Natural killer cell (primary cell): ENCODE results near the gene PAQR5. TPM values are rescaled to one million over a fixed set of nuclear protein-coding genes. Genes with fewer than 3 reads are reported as not detected.

Source experiments
- ATAC-seq, 3 donors: fragments of 150-1000 bp in 2 of 3; fragments of 200-7000 bp in 1 of 3; cut with Tn5 transposase; 1 replicate in 1 of 3; 2 replicates in 2 of 3; pipeline ENCODE4 v1.10.0; 2021; ENCODE audit warnings: mild to moderate bottlenecking in 2 of 3, moderate library complexity in 2 of 3
- DNase-seq, 2 donors: peaks; one replicate each; pipeline versions ENCODE4 v3.0.0 to v3.0.0-alpha.2; 2013 to 2021; ENCODE audit warnings: mixed read lengths in 1 of 2
- H3K27ac ChIP-seq: one replicate; pipeline ENCODE4 v1.5.1; 2013; ENCODE audit warnings: mild to moderate bottlenecking, low read length
- H3K27me3 ChIP-seq: one replicate; pipeline ENCODE4 v1.6.1; 2013; ENCODE audit warnings: low read length; ENCODE audit not compliant: control insufficient read depth, insufficient read depth
- H3K36me3 ChIP-seq: one replicate; pipeline ENCODE4 v1.6.1; 2013; ENCODE audit warnings: low read length; ENCODE audit not compliant: control insufficient read depth, insufficient read depth
- H3K4me1 ChIP-seq: one replicate; pipeline ENCODE4 v1.6.1; 2013; ENCODE audit warnings: low read length; ENCODE audit not compliant: control insufficient read depth, insufficient read depth
- H3K4me3 ChIP-seq: one replicate; pipeline ENCODE4 v1.5.1; 2013; ENCODE audit warnings: low read length
- H3K9me3 ChIP-seq: one replicate; pipeline ENCODE4 v1.6.1; 2013; ENCODE audit warnings: low read length; ENCODE audit not compliant: control insufficient read depth, insufficient read depth
- H3K27ac Mint-ChIP-seq, 2 donors: one replicate each; pipeline ENCODE4 v1.8.0; 2022; ENCODE audit warnings: mild to moderate bottlenecking in 2 of 2, mixed read lengths in 2 of 2, moderate library complexity in 1 of 2
- H3K27me3 Mint-ChIP-seq, 2 donors: one replicate each; pipeline ENCODE4 v1.8.0; 2022; ENCODE audit warnings: low read depth in 2 of 2, mixed read lengths in 2 of 2
- H3K36me3 Mint-ChIP-seq: one replicate; pipeline ENCODE4 v1.8.0; 2022; ENCODE audit warnings: mixed read lengths
- H3K4me1 Mint-ChIP-seq, 2 donors: one replicate each; pipeline ENCODE4 v1.8.0; 2022; ENCODE audit warnings: mixed read lengths in 2 of 2
- H3K4me3 Mint-ChIP-seq: one replicate; pipeline ENCODE4 v1.8.0; 2022; ENCODE audit warnings: mild to moderate bottlenecking, moderate library complexity, mixed read lengths
- H3K9me3 Mint-ChIP-seq, 2 donors: one replicate each; pipeline ENCODE4 v1.8.0; 2022; ENCODE audit warnings: mixed read lengths in 2 of 2
- WGBS: methylation state at CpG from one replicate; pipeline ENCODE4 v1.1.7; 2013; ENCODE audit warnings: missing lambda C conversion rate; ENCODE audit not compliant: insufficient coverage; 5-methylcytosine and 5-hydroxymethylcytosine counted together
- intact Hi-C: fragments of 100-400 bp; cut with micrococcal nuclease; formaldehyde crosslinking; loops from one replicate; pipeline ENCODE4 v1.14.2; 2022
- total RNA-seq, 4 donors: library from RNA; stranded (reverse); fragments of 120-200 nt in 1 of 4; gene quantifications; one replicate each; pipeline versions ENCODE4 v1.2.3 to v1.2.4, GENCODE V29; 2013 to 2022
- TF ChIP-seq, protein P1 (sequence below): fragments of 200-600 bp; IDR thresholded peaks from one replicate; pipeline ENCODE4 v1.8.0; 2022; ENCODE audit warnings: antibody characterized with exemption

Gene PAQR5
- total RNA-seq, 3 donors from 2014 or later (not counting 1 experiment from before 2014, with no cell fraction given) = 0.40 to 1.1 (median 0.59) TPM

DNA sequence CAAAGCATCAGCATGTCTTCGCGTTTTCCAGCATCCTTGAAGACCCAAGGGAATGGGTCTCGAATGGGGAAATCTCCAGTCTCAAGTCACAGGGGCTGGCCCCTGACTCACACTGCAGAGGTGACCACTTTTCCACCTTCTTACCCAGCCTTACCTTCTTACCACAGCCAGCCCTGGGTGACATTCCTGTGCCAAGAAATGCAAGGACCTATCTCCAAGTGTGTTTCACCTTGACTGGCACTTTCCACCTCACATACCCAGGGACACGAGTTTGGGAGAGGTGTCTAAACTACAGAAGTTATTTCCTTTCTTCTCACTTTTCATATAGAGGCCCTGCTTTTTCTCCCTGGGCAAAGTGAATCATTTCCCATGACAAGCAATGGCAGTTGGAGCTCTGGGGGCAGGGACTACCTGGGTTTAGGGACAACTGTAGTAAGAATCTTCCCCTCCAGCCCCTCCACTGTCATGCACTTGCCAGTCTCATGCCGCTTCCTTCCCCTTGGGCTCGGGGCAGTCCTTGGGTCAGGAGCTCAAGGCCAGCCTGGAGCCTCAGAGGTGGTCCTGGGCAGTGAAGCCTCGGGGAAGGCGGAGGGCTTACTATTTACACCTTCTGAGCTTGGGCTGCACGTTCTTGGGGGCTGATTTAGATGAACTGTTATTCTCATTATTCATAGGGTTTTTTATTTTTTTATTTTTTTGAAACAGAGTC is 16.8 kb downstream of the PAQR5 start:
- Mint-ChIP-seq H3K27ac (no peak overlapping the region), H3K9me3 (no peaks in the 10 kb centered on the region), H3K4me3 (no peak overlapping the region), H3K4me1 (no peaks in the 10 kb centered on the region), H3K27me3 (peaks cover 0 to 3% of the 10 kb centered on the region in 2 donors), H3K36me3 (no peaks in the 10 kb centered on the region)
- Histone ChIP-seq H3K36me3 (no peaks in the 10 kb centered on the region), H3K27me3 (no peaks in the 10 kb centered on the region), H3K4me3 (no peak overlapping the region), H3K4me1 (no peaks in the 10 kb centered on the region), H3K27ac (no peak overlapping the region), H3K9me3 (no peaks in the 10 kb centered on the region)
- DNase-seq (no peak), ATAC-seq (no peak)
- 77% methylated on average over 9 of the region's 9 CpGs for WGBS
- TF ChIP-seq, protein P1, sequence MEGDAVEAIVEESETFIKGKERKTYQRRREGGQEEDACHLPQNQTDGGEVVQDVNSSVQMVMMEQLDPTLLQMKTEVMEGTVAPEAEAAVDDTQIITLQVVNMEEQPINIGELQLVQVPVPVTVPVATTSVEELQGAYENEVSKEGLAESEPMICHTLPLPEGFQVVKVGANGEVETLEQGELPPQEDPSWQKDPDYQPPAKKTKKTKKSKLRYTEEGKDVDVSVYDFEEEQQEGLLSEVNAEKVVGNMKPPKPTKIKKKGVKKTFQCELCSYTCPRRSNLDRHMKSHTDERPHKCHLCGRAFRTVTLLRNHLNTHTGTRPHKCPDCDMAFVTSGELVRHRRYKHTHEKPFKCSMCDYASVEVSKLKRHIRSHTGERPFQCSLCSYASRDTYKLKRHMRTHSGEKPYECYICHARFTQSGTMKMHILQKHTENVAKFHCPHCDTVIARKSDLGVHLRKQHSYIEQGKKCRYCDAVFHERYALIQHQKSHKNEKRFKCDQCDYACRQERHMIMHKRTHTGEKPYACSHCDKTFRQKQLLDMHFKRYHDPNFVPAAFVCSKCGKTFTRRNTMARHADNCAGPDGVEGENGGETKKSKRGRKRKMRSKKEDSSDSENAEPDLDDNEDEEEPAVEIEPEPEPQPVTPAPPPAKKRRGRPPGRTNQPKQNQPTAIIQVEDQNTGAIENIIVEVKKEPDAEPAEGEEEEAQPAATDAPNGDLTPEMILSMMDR = no peak
- intact Hi-C loops = no loop called here

DNA sequence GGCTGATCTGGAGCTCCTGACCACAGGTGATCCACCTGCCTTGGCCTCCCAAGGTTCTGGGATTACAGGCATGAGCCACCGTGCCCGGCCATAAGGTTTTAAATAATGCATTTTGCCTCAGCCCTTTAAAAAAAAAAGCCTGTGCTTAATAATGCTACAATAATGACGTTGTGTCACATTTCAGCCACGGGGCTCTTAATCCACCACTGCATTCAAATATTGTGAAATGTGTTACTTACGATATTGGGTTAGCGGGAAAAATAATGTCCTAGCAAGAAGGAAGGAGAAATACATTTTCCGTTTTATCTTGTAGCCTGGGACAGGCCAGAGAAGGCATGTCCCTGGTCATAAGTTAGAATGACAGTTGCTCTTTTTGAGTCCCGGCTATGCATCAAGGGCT is 17.6 kb downstream of the PAQR5 start:
- intact Hi-C loops = no loop called here
- no peaks in the 10 kb centered on the region for H3K4me1 Mint-ChIP-seq
- H3K36me3 Mint-ChIP-seq = no peaks in the 10 kb centered on the region
- Histone ChIP-seq H3K36me3 (no peaks in the 10 kb centered on the region), H3K4me3 (no peak overlapping the region), H3K27me3 (no peaks in the 10 kb centered on the region), H3K4me1 (no peaks in the 10 kb centered on the region), H3K27ac (no peak overlapping the region), H3K9me3 (no peaks in the 10 kb centered on the region)
- ATAC-seq (no peak), DNase-seq (no peak)
- 84% methylated on average over 6 of the region's 8 CpGs for WGBS
- H3K27me3 Mint-ChIP-seq = peaks cover 2 to 3% of the 10 kb centered on the region in 2 donors
- H3K4me3 Mint-ChIP-seq = no peak overlapping the region
- H3K27ac Mint-ChIP-seq = no peak overlapping the region
- no peaks in the 10 kb centered on the region for H3K9me3 Mint-ChIP-seq
- TF ChIP-seq, protein P1 = no peak

DNA sequence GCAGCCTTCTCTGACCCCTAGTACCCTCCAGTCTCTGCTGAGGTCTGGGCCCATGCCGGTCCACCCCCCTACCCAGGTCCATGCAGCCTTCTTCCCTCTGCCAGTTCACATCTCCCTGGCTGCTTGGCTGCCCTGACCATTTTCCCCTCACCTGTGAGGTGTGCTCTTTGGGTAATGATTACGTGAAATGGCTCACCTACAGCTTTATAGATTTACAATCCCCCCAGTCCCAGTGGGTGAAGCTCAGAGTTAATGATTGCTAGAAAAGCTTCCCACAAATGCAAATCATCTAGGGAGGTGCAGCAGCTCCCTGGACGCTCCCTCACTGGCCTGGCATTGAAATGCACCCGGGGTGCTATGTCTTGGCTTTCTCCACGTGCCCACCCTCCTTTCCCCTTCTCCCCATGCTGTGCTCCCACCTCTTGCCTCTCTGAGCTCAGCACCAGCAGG is 18.7 kb downstream of the PAQR5 start:
- 76% methylated on average over 4 of the region's 5 CpGs for WGBS
- Mint-ChIP-seq H3K4me1 (no peaks in the 10 kb centered on the region), H3K27me3 (peaks cover under 1 to 7% of the 10 kb centered on the region in 2 donors), H3K36me3 (no peaks in the 10 kb centered on the region), H3K4me3 (no peak overlapping the region), H3K9me3 (no peaks in the 10 kb centered on the region), H3K27ac (no peak overlapping the region)
- intact Hi-C loops = no loop called here
- no peak for ATAC-seq
- Histone ChIP-seq H3K4me1 (no peaks in the 10 kb centered on the region), H3K36me3 (no peaks in the 10 kb centered on the region), H3K9me3 (no peaks in the 10 kb centered on the region), H3K27ac (no peak overlapping the region), H3K4me3 (no peak overlapping the region), H3K27me3 (no peaks in the 10 kb centered on the region)
- DNase-seq = no peak
- TF ChIP-seq, protein P1 = no peak

DNA sequence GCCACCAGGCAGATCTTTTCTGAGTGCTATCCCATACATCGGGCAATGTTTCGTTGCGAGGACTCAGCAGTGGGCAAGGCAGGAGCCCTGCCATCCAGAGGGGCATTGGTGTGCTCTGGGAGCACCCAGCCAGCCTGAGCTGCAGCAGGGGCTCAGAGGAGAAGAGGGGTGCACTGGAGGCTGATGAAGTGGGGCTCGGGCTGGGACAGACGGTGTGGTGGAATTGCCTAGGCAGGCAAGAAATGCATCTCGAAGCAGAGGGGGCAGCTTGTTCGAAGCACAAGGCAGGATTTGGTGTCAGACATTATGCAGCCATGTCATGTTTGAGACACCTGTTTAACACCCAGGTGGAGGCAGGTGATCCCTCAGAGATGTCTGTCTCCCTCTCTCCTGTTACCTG is 19.3 kb downstream of the PAQR5 start:
- TF ChIP-seq, protein P1 = no peak
- H3K27me3 Mint-ChIP-seq = peaks cover 5 to 7% of the 10 kb centered on the region in 2 donors
- Histone ChIP-seq H3K27me3 (no peaks in the 10 kb centered on the region), H3K4me3 (no peak overlapping the region), H3K27ac (no peak overlapping the region), H3K9me3 (no peaks in the 10 kb centered on the region), H3K36me3 (no peaks in the 10 kb centered on the region), H3K4me1 (no peaks in the 10 kb centered on the region)
- no peak for DNase-seq
- no peak overlapping the region for H3K4me3 Mint-ChIP-seq
- 93% methylated on average over 7 of the region's 7 CpGs for WGBS
- H3K27ac Mint-ChIP-seq = no peak overlapping the region
- H3K36me3 Mint-ChIP-seq = no peaks in the 10 kb centered on the region
- no peaks in the 10 kb centered on the region for H3K4me1 Mint-ChIP-seq
- ATAC-seq = no peak
- no peaks in the 10 kb centered on the region for H3K9me3 Mint-ChIP-seq
- intact Hi-C loops = no loop called here
